ENCODE data around the gene ATP6V1G3.
A peak's percentile ranks its signal among the peaks of the same experiment; 100 is the strongest.

Gene ATP6V1G3

GRCh38 chr1:198556971-198557370 is 16.5 kb upstream of the ATP6V1G3 start:
- in situ Hi-C loops (cut with MboI; ENCODE audit: low sequenced_read_pairs, unreplicated experiment): no loop called here
- peak; percentile 18 for DNase-seq (ENCODE audit: low spot score)
- no peak for TF ChIP-seq CTCF (IDR thresholded peaks at IDR 0.05; ENCODE audit: borderline replicate concordance, control extremely low read depth, extremely low read depth, insufficient read depth, missing control alignments)

GRCh38 chr1:198552668-198553416 is 12.4 kb upstream of the ATP6V1G3 start:
- no peak for DNase-seq (ENCODE audit: low spot score)
- in situ Hi-C loops (cut with MboI; ENCODE audit: low sequenced_read_pairs, unreplicated experiment): no loop called here

GRCh38 chr1:198550941-198551524 is 10.6 kb upstream of the ATP6V1G3 start:
- in situ Hi-C loops (cut with MboI; ENCODE audit: low sequenced_read_pairs, unreplicated experiment): no loop called here
- DNase-seq (ENCODE audit: low spot score): no peak
- TF ChIP-seq CTCF (IDR thresholded peaks at IDR 0.05; ENCODE audit: borderline replicate concordance, control extremely low read depth, extremely low read depth, insufficient read depth, missing control alignments): no peak

More at GRCh38 chr1:198552668-198553416, 12.4 kb upstream of the ATP6V1G3 start:
- TF ChIP-seq CTCF (IDR thresholded peaks at IDR 0.05; ENCODE audit: borderline replicate concordance, control extremely low read depth, extremely low read depth, insufficient read depth, missing control alignments): no peak

- in situ Hi-C loops (cut with MboI; ENCODE audit: low sequenced_read_pairs, unreplicated experiment): no loop called here
- peak; percentile 46 for DNase-seq (ENCODE audit: low spot score)
Observed at GRCh38 chr1:198549866-198550265, 9.4 kb upstream of the ATP6V1G3 start.

GRCh38 chr1:198548890-198549289 is 8.4 kb upstream of the ATP6V1G3 start:
- no peak for DNase-seq (ENCODE audit: low spot score)
- no peak for TF ChIP-seq CTCF (IDR thresholded peaks at IDR 0.05; ENCODE audit: borderline replicate concordance, control extremely low read depth, extremely low read depth, insufficient read depth, missing control alignments)
- in situ Hi-C loops (cut with MboI; ENCODE audit: low sequenced_read_pairs, unreplicated experiment): no loop called here

More at GRCh38 chr1:198549866-198550265, 9.4 kb upstream of the ATP6V1G3 start:
- TF ChIP-seq CTCF (IDR thresholded peaks at IDR 0.05; ENCODE audit: borderline replicate concordance, control extremely low read depth, extremely low read depth, insufficient read depth, missing control alignments): no peak

- in situ Hi-C loops (cut with MboI; ENCODE audit: low sequenced_read_pairs, unreplicated experiment): no loop called here
- DNase-seq (ENCODE audit: low spot score): no peak
- no peak for TF ChIP-seq CTCF (IDR thresholded peaks at IDR 0.05; ENCODE audit: borderline replicate concordance, control extremely low read depth, extremely low read depth, insufficient read depth, missing control alignments)
Observed at GRCh38 chr1:198545156-198545555, 4.7 kb upstream of the ATP6V1G3 start.

Data from GM13976 (cell line).